CD1c-positive myeloid dendritic cell (primary cell): ENCODE data around the gene TCEANC2.

ENCODE experiments used
- DNase-seq: peaks from one replicate; pipeline ENCODE4 v3.0.0-alpha.2; 2016; ENCODE audit errors: extremely low spot score

TCEANC2 gene

GRCh38 chr1:54136269-54136896, 83.0 kb downstream of the TCEANC2 start:
- DNase-seq, result no peak

GRCh38 chr1:54136963-54137533, 83.6 kb downstream of the TCEANC2 start:
- no peak for DNase-seq

- DNase-seq, result no peak
Measured at GRCh38 chr1:54137534-54138061, 84.2 kb downstream of the TCEANC2 start.

GRCh38 chr1:54138994-54139393, 85.6 kb downstream of the TCEANC2 start:
- no peak for DNase-seq

GRCh38 chr1:54139711-54140110, 86.3 kb downstream of the TCEANC2 start:
- no peak for DNase-seq

- no peak for DNase-seq
Measured at GRCh38 chr1:54142146-54142900, 88.9 kb downstream of the TCEANC2 start.

- DNase-seq, result no peak
Measured at GRCh38 chr1:54144366-54144765, 91.0 kb downstream of the TCEANC2 start.

- no peak for DNase-seq
Measured at GRCh38 chr1:54149734-54150133, 96.3 kb downstream of the TCEANC2 start.

- DNase-seq, result no peak
Measured at GRCh38 chr1:54151013-54151412, 97.6 kb downstream of the TCEANC2 start.

- no peak for DNase-seq
Measured at GRCh38 chr1:54152696-54153095, 99.3 kb downstream of the TCEANC2 start, which contains the start of gene CDCP2. Gene CDCP2 (minus strand): TSS chr1:54153000. CDS start chr1:54152922, 78 bp downstream.

GRCh38 chr1:54153535-54154439, 100.4 kb downstream of the TCEANC2 start:
- DNase-seq, result no peak
